ENCODE measurements around the gene EPRS1.

EPRS1 gene

GRCh38 chr1:220007438-220007837 is 38.9 kb downstream of the EPRS1 start:
- Histone ChIP-seq H3K9me3 (ENCODE audit: severe bottlenecking) (no peaks in the 10 kb centered on the region), H3K36me3 (peaks cover 69% of the 10 kb centered on the region), H3K4me3 (ENCODE audit: low read depth, low read length) (no peak overlapping the region), H3K27me3 (ENCODE audit: insufficient read depth, low read depth, severe bottlenecking) (no peaks in the 10 kb centered on the region), H3K27ac (no peak overlapping the region)
- TF ChIP-seq CTCF (IDR thresholded peaks at IDR 0.05; ENCODE audit: low read depth, low read length) = no peak
- DNase-seq = no peak

- no peaks in the 10 kb centered on the region for H3K9me3 ChIP-seq (ENCODE audit: severe bottlenecking)
- H3K27ac ChIP-seq = no peak overlapping the region
- peaks cover 78% of the 10 kb centered on the region for H3K36me3 ChIP-seq
- no peak for DNase-seq
- TF ChIP-seq CTCF (IDR thresholded peaks at IDR 0.05; ENCODE audit: low read depth, low read length) = no peak
- H3K27me3 ChIP-seq (ENCODE audit: insufficient read depth, low read depth, severe bottlenecking) = no peaks in the 10 kb centered on the region
- no peak overlapping the region for H3K4me3 ChIP-seq (ENCODE audit: low read depth, low read length)
These were observed 40.8 kb downstream of the EPRS1 start for GRCh38 chr1:220005489-220005888.

- Histone ChIP-seq H3K4me3 (ENCODE audit: low read depth, low read length) (no peak overlapping the region), H3K27ac (no peak overlapping the region), H3K9me3 (ENCODE audit: severe bottlenecking) (no peaks in the 10 kb centered on the region), H3K27me3 (ENCODE audit: insufficient read depth, low read depth, severe bottlenecking) (no peaks in the 10 kb centered on the region), H3K36me3 (peaks cover 78% of the 10 kb centered on the region)
- DNase-seq = no peak
- TF ChIP-seq CTCF (IDR thresholded peaks at IDR 0.05; ENCODE audit: low read depth, low read length) = no peak
These were observed 42.5 kb downstream of the EPRS1 start for GRCh38 chr1:220003610-220004299.

GRCh38 chr1:220003015-220003414 is 43.3 kb downstream of the EPRS1 start:
- DNase-seq = no peak
- peaks cover 74% of the 10 kb centered on the region for H3K36me3 ChIP-seq
- no peak overlapping the region for H3K27ac ChIP-seq
- no peaks in the 10 kb centered on the region for H3K27me3 ChIP-seq (ENCODE audit: insufficient read depth, low read depth, severe bottlenecking)
- no peaks in the 10 kb centered on the region for H3K9me3 ChIP-seq (ENCODE audit: severe bottlenecking)
- no peak overlapping the region for H3K4me3 ChIP-seq (ENCODE audit: low read depth, low read length)
- no peak for TF ChIP-seq CTCF (IDR thresholded peaks at IDR 0.05; ENCODE audit: low read depth, low read length)

GRCh38 chr1:220001095-220001501 is 45.2 kb downstream of the EPRS1 start:
- no peak overlapping the region for H3K4me3 ChIP-seq (ENCODE audit: low read depth, low read length)
- no peaks in the 10 kb centered on the region for H3K27me3 ChIP-seq (ENCODE audit: insufficient read depth, low read depth, severe bottlenecking)
- peaks cover 74% of the 10 kb centered on the region for H3K36me3 ChIP-seq
- H3K9me3 ChIP-seq (ENCODE audit: severe bottlenecking) = no peaks in the 10 kb centered on the region
- DNase-seq = no peak
- no peak for TF ChIP-seq CTCF (IDR thresholded peaks at IDR 0.05; ENCODE audit: low read depth, low read length)
- no peak overlapping the region for H3K27ac ChIP-seq

- no peaks in the 10 kb centered on the region for H3K9me3 ChIP-seq (ENCODE audit: severe bottlenecking)
- no peak for DNase-seq
- peaks cover 76% of the 10 kb centered on the region for H3K36me3 ChIP-seq
- H3K27ac ChIP-seq = no peak overlapping the region
- TF ChIP-seq CTCF (IDR thresholded peaks at IDR 0.05; ENCODE audit: low read depth, low read length) = no peak
- H3K27me3 ChIP-seq (ENCODE audit: insufficient read depth, low read depth, severe bottlenecking) = no peaks in the 10 kb centered on the region
- no peak overlapping the region for H3K4me3 ChIP-seq (ENCODE audit: low read depth, low read length)
These were observed 46.5 kb downstream of the EPRS1 start for GRCh38 chr1:219999821-220000220.

Data from WERI-Rb-1 (cell line).